T-helper 1 cell (primary cell): ENCODE results near the gene SOX18.
A peak's percentile ranks its signal among the peaks of the same experiment; 100 is the strongest.

Experiments
- DNase-seq, 5 donors: peaks; one replicate each; pipeline ENCODE4 v3.0.0-alpha.2; 2012 to 2020

SOX18 gene

DNA sequence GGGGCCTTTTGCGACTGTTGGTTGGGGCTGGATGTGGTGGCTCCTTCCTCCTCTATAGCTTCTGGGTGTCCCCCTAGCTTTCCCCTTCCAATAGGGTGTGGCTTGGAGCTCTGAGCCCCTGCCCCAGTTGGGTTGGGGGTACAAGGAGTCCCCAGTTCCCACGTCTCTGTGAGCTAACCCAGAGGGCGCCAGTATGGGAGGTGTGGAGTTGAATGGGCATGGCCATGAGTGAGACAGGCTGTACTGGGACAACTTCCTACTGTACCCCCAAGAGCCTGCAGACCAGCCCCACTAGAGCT, 12.3 kb downstream of the SOX18 start:
- DNase-seq = no peak

DNA sequence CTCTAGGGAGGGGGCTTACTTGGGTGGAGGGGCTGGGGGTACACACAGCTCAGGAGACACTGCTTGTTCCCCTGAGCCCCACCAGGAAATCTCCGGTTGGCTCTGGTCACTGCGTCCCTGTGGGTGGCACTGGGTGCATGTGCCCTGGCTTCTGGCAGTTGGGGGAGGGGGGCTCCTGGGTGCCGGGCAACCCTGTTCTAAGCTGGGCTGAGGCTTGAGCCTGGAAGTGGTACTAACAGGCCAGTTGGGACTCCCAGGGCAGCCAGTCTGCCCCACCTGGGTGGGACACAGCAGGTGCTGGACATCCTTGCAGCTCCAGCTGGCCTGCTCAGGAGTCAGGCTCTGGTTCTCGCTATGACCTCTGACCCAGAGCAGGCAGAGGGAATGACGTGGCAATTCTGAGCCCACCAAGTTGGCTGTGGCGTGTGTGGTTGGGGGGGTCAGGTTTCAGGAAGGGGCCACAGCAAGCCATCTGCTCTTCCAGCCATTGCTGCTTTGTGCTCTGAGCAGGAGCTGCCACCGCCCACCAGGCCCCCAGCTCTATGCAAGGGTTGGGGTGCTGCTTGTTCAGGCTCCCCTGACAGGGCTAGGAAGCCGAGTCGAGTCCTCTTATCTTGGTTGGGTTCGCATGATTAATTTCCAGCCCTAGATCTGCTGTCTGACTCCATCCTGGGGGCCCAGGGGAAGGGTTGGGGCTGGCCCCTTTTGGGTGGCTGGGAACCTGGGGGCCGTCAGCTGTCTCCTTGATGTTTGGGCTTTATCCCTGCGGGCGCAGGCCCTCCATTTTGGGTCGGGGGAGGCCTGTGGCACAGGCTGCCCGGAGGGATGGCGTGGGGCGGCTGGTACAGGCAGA, 12.9 kb downstream of the SOX18 start:
- no peak for DNase-seq

GRCh38 chr20:64035933-64036345, 13.5 kb downstream of the SOX18 start, which contains the start of gene C20orf204:
Gene C20orf204 (plus strand): TSS chr20:64036182. CDS start chr20:64036324, 142 bp downstream.
- no peak for DNase-seq

DNA sequence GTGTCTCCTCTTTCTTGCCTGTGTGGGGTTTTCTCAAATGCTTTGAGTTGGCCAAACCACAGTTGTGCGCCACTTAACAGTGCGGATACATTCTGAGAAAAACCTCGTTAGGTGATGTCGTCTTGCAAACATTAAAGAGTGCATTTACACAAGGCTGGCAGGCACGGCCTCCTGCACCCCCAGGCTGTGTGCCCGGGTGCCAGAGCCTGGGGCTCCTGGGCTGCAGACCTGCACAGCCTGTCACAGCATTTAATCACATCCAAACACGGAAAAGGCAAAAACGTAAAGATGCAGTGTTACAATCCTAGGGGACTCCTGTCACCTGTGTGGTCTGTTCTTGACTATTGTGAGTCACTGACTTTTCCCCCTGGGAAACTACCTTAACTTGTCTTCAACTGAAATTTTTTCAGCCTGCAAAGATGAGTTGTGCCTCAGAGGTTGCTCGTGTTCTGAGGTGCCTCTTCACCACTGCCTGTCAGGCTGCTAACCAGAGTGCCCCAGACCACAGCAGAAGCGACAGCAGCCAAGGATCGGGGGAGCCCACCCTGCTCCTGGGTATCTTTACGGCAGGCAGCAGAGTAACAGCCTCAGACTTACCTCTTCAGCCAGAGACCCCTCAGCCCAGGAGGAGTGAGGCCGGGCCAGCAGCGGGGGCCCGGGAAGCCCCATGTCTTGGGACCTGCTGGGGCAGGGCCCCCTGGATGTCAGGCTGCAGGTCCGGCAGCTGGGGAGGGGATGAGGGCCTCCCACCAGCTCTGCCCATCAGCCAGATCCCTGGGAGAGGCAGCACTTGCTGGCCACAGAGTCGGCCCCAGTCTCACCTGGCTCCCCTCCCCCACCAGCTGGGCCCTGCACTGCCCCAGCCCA, 14.1 kb downstream of the SOX18 start:
- DNase-seq = peak in 1 of 5 donors; percentile 77

DNA sequence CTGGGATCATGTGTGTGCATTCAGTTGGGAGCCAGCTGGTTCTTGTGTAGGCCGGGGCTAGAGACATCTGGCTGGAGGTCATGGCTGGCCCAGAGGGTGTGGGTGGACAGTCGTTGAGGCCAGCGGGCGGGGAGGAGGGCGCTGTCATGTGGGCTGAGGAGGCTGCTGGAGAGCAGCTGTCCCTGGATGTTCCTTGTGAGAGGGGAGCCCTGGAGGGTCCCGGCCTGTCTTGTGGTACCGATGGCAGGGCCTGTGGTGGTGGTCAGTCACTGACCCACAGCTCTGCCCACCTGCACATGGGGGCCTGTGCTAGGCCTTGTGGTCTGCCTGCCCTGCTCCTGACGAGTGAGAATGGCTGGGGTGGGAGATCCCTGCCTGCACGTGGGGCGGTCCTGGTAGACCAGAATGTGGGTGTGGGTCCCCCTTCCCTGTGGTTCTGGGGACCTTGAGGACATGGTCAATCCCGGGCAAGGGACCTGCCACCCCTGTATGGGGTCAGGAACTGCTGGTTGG, 15.4 kb downstream of the SOX18 start:
- no peak for DNase-seq

DNA sequence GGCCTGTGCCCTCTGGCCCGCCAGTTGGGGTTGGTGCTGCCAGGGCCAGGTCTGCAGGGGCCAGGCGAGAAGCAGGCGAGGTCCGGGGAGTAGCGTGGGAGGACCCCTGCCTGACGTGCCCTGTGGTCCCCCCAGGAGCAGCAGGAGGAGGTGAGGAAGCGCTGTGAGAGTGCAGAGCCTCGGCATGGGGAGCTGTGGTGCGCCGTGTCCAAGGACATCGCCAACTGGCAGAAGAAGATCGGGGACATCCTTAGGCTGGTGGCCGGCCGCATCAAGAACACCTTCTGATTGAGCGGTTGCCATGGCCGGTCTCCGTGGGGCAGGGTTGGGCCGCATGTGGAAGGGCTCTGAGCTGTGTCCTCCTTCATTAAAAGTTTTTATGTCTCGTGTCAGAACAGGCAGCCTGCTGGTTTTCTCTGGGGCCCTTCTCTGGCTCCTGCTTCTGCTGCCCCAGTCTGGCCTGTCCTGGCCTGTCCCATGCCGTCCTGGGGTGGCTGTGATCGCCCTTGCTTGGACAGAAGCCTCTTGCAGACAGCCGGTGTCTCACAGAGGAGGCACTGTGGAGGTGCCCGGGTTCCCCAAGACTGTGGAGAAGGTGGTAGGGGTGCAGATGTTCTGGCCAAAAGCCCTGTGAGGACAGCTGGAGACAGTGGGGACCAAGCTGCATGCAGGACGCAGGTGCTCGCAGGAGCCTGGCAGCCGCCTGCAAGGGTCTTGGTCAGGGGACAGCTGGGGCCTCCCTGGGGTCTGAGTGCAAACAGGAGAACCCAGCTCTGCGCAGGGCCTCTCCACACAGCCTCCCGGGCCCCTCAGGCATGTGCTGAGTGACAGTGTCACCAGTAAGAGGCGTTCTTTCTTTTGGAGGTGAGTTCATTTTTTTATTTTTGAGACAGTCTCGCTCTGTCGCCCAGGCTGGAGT, 16.5 kb downstream of the SOX18 start:
- no peak for DNase-seq

GRCh38 chr20:64031822-64032314, 17.6 kb downstream of the SOX18 start:
- no peak for DNase-seq

GRCh38 chr20:64030371-64031134, 18.9 kb downstream of the SOX18 start:
- no peak for DNase-seq

- DNase-seq = no peak
These were observed 19.9 kb downstream of the SOX18 start for GRCh38 chr20:64029293-64030117.

GRCh38 chr20:64027981-64028685, 21.3 kb downstream of the SOX18 start:
- no peak for DNase-seq

DNA sequence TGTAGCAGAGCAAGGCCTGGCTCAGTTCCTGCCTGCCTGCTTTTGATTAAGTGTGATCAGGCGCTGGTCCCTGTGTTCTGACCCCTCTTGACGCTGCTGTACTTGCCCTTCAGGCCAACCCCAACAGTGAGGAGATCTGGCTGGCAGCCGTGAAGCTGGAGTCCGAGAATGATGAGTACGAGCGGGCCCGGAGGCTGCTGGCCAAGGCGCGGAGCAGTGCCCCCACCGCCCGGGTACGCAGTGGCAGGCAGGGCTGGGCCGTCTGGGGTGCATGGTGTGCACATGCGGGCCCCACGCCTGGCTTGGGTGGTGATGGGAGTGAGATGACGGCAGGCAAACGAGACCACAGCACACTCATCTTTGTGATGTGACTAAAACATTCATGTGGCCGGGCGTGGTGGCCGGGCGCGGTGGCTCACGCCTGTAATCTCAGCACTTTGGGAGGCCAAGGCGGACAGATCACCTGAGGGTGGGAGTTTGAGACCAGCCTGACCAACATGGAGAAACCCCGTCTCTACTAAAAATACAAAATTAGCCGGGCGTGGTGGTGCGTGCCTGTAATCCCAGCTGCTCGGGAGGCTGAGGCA, 23.5 kb downstream of the SOX18 start:
- no peak for DNase-seq

DNA sequence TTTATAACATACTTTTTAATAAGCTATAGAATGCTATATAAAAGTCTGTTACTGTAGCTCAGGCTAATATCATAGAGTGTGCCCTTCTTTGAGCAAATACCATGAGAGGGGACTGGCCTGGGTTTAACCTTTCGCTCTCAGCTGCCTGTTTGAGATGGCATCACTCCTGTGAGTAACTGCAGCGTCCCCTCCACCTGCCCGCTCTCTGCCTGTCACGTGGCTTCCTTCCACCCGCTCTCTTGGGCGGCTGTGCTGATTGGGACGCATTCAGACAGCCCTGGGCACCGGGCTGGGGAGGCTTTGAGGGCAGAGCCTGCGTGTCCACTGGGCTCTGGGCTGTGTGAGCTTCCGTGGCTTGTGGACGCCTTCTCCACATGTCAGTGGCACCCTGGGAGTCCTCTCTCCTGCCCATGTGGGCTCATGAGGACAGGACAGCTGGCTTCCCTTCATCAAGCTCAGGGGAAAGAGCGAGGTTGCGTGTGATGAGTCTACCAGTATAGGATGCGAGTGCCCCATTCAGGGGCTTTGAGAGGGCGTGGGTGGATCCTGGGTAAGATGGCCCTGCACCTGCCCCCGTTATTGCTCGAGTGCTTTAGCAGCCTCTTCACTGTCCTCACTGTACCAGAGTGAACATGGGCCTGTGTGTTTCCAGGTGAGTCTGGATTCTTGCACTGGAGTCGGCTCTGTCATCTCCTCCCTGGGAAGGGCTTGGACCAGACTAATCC, 24.2 kb downstream of the SOX18 start:
- DNase-seq = no peak

GRCh38 chr20:64024141-64024990, 25.1 kb downstream of the SOX18 start:
- DNase-seq = no peak

GRCh38 chr20:64023361-64024140, 25.9 kb downstream of the SOX18 start:
- DNase-seq = no peak

GRCh38 chr20:64022671-64023360, 26.6 kb downstream of the SOX18 start:
- DNase-seq = no peak
